Lung (tissue), 12 donors: Measurements from ENCODE around the gene GABBR2. TPM values are rescaled to one million over a fixed set of nuclear protein-coding genes. Genes with fewer than 3 reads are reported as not detected.
"Not testable (repeated sequence)": the region's sequence is repeated elsewhere in the genome, so short reads cannot be mapped to it uniquely, and the experiment has no call there.

Source experiments
- ATAC-seq: fragments of 200-7000 bp; cut with Tn5 transposase; one replicate; pipeline ENCODE4 v1.9.1; 2020; ENCODE audit warnings: moderate number of reproducible peaks; ENCODE audit not compliant: insufficient read depth, low FRiP score
- DNase-seq, 3 donors: peaks; one replicate each; pipeline ENCODE4 v3.0.0-alpha.2; 2013 to 2017
- H3K27ac ChIP-seq, 2 donors: one replicate each; pipeline ENCODE4 v1.5.1; 2013; ENCODE audit warnings: mild to moderate bottlenecking in 2 of 2, moderate library complexity in 2 of 2, control low read depth in 1 of 2, inconsistent platforms in 1 of 2, low read depth in 1 of 2, low read length in 1 of 2
- H3K27me3 ChIP-seq, 3 donors: one replicate each; pipeline ENCODE4 v1.5.1; 2013; ENCODE audit warnings: low read length in 2 of 3; ENCODE audit not compliant: control insufficient read depth in 3 of 3, insufficient read depth in 3 of 3
- H3K36me3 ChIP-seq, 4 donors: one replicate each; pipeline ENCODE4 v1.5.1; 2013; ENCODE audit warnings: low read length in 4 of 4, mild to moderate bottlenecking in 1 of 4, moderate library complexity in 1 of 4; ENCODE audit not compliant: control insufficient read depth in 4 of 4, insufficient read depth in 4 of 4
- H3K4me1 ChIP-seq, 5 donors: one replicate each; pipeline ENCODE4 v1.5.1; 2013; ENCODE audit warnings: low read length in 5 of 5, mild to moderate bottlenecking in 2 of 5, moderate library complexity in 1 of 5; ENCODE audit not compliant: control insufficient read depth in 5 of 5, insufficient read depth in 5 of 5
- H3K4me3 ChIP-seq: one replicate; pipeline ENCODE4 v1.5.1; 2013; ENCODE audit warnings: mild to moderate bottlenecking, control low read depth, moderate library complexity
- H3K9ac ChIP-seq, 2 donors: one replicate each; pipeline ENCODE4 v1.5.1; 2013; ENCODE audit warnings: low read length in 2 of 2, control low read depth in 1 of 2; ENCODE audit not compliant: insufficient read depth in 1 of 2
- H3K9me3 ChIP-seq, 4 donors: one replicate each; pipeline ENCODE4 v1.5.1; 2013; ENCODE audit warnings: low read length in 3 of 4, mild to moderate bottlenecking in 1 of 4, moderate library complexity in 1 of 4; ENCODE audit not compliant: control insufficient read depth in 4 of 4, insufficient read depth in 3 of 4
- WGBS, 2 donors: extraction: QIAGEN DNeasy Blood & Tissue Kit; methylation state at CpG; one replicate each; pipeline ENCODE4 v1.1.7; 2013; 5-methylcytosine and 5-hydroxymethylcytosine counted together
- polyA plus RNA-seq, 2 donors: library from polyadenylated mRNA; stranded (reverse); fragments of 200-250 nt; gene quantifications; one replicate each; pipeline ENCODE4 v1.2.1, GENCODE V29; 2013
- total RNA-seq, 2 donors: library from RNA; depleted of rRNA in 1 of 2; stranded (reverse); fragments of >200 nt in 1 of 2; gene quantifications; one replicate each; pipeline ENCODE4 v1.2.1, GENCODE V29; 2014 to 2021
- TF ChIP-seq, protein P1 (sequence below): IDR thresholded peaks from 2 replicates; pipeline ENCODE4 v1.5.1; 2012; ENCODE audit warnings: mild to moderate bottlenecking; ENCODE audit errors: control extremely low read depth, extremely low read depth
- donor health status: control.
- donor health status: control.
- donor health status: Bipolar disorder and iron deficiency.
- donor health status: healthy.
- donor health status: DM: yes; HTN: yes; CAD: no.

Gene GABBR2
- total and polyA plus RNA-seq, 4 donors: 0.40 to 1.8 (median 0.64) TPM

DNA sequence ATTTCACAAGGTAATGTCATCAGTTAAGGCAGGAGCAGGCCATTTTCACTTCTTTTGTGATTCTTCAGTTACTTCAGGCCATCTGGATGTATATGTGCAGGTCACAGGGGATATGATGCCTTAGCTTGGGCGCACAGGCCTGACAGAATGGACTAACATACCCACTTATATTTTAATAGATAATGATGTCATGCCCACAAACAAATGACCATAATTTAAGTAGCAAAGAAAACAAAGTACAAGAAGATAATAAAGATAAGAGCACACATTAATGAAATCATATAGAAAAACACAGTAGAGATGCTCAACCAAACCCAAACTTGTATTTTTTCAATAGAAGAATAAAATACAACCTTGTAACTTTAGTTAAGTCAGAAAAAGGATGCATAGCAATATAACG is 433.6 kb downstream of the GABBR2 start:
- Histone ChIP-seq H3K27me3 (peaks cover 0 to 2% (median 0%) of the 10 kb centered on the region in 3 donors), H3K27ac (no peak overlapping the region), H3K36me3 (no peaks in the 10 kb centered on the region), H3K9me3 (no peaks in the 10 kb centered on the region), H3K4me3 (no peak overlapping the region), H3K9ac (no peak overlapping the region), H3K4me1 (no peaks in the 10 kb centered on the region)
- no peak for ATAC-seq
- 95 to 96% methylated on average over 2 of the region's 2 CpGs for WGBS, 2 donors
- DNase-seq: no peak
- TF ChIP-seq, protein P1, sequence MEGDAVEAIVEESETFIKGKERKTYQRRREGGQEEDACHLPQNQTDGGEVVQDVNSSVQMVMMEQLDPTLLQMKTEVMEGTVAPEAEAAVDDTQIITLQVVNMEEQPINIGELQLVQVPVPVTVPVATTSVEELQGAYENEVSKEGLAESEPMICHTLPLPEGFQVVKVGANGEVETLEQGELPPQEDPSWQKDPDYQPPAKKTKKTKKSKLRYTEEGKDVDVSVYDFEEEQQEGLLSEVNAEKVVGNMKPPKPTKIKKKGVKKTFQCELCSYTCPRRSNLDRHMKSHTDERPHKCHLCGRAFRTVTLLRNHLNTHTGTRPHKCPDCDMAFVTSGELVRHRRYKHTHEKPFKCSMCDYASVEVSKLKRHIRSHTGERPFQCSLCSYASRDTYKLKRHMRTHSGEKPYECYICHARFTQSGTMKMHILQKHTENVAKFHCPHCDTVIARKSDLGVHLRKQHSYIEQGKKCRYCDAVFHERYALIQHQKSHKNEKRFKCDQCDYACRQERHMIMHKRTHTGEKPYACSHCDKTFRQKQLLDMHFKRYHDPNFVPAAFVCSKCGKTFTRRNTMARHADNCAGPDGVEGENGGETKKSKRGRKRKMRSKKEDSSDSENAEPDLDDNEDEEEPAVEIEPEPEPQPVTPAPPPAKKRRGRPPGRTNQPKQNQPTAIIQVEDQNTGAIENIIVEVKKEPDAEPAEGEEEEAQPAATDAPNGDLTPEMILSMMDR: no peak

DNA sequence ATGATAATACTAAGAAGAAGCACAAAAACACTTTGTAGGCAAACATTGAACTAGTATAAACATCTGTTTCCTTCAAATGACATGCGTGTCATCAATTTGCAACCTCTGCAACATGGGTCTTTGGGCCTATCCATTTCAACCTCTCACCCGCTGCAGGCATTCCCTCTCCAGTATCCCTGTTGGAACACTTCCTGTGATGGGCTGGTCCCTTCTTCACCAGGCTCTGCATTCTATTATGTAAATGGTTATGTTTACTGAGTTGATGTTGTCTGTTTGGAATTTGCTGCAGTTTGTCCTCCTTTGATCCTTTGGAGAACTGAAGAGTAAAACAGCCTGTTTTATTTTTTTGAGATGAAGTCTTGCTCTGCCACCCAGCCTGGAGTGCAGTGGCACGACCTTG is 436.7 kb downstream of the GABBR2 start:
- Histone ChIP-seq H3K4me3 (no peak overlapping the region), H3K9me3 (no peaks in the 10 kb centered on the region), H3K27ac (no peak overlapping the region), H3K36me3 (no peaks in the 10 kb centered on the region), H3K9ac (no peak overlapping the region), H3K4me1 (no peaks in the 10 kb centered on the region), H3K27me3 (peaks cover 0 to 2% (median 0%) of the 10 kb centered on the region in 3 donors)
- WGBS, 2 donors: 71 to 74% methylated on average over 3 of the region's 3 CpGs
- ATAC-seq: no peak
- TF ChIP-seq, protein P1: no peak
- no peak for DNase-seq

DNA sequence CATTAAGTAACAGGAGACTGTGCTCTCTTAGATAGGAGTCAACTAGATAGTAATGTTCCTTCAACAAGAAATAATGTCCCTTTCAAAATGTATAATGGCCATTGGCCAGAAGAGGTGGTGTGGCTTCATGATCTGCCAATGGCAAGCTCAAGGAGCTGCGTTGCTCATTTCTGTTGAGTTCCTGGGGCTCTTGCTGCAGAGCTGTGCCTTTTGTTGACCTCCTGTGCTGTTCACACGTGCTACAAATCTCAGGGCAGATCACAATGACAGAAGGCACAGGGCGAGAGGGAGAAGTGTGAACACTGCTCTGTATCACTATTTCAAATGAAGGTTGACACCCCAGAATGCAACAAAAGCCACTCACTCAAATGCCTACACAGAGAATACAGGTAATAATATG is 437.3 kb downstream of the GABBR2 start:
- H3K4me3 ChIP-seq: no peak overlapping the region
- WGBS, 2 donors: 46 to 66% methylated on average over 3 of the region's 3 CpGs

DNA sequence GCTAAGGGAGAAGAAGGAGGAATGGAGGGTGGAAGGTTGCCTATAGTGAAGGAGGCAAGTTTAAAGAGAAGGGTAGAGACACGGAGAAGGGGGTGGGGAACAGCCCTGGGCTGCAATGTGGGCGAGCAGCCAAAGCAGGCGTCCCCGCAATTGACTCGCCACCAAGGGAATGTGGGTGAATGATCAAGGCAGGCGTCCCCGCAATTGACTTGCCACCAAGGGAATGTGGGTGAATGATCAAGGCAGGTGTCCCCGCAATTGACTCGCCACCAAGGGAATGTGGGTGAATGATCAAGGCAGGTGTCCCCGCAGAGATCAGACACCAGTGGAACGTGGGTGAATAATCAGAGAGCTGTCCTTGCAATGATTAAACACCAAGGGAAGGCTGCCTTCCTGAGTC is 438.5 kb downstream of the GABBR2 start:
- H3K27me3 ChIP-seq, H3K4me3 ChIP-seq, H3K9me3 ChIP-seq, H3K4me1 ChIP-seq, H3K27ac ChIP-seq, ATAC-seq, H3K9ac ChIP-seq, DNase-seq, H3K36me3 ChIP-seq: not testable (repeated sequence)
- 79 to 90% methylated on average over 4 to 11 of the region's 11 CpGs for WGBS, 2 donors

More for the DNA sequence above, 437.3 kb downstream of the GABBR2 start:
- DNase-seq: no peak
- Histone ChIP-seq H3K27ac (no peak overlapping the region), H3K27me3 (peaks cover 0 to 2% (median 0%) of the 10 kb centered on the region in 3 donors), H3K9ac (no peak overlapping the region), H3K9me3 (no peaks in the 10 kb centered on the region), H3K36me3 (no peaks in the 10 kb centered on the region), H3K4me1 (no peaks in the 10 kb centered on the region)
- TF ChIP-seq, protein P1: no peak
- ATAC-seq: no peak

DNA sequence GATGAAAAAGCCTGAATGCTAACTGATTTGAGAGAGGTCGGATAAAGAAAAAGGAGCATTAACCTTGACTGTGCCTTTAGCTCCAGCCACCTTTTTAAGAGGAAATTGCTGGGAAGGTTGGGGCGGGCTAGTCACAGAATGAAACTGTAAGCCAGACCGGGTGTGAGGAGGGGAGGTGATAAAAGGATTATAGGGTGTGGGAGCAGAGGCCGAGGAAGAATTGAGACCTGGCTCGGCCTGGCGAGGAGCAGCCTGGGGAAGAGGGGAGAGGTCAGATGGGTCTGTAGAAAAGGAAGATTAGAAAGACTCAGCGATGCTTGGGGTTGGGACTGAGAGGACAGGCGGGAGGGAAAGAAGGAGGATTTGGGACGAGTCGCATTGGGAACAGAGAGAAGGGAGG is 439.1 kb downstream of the GABBR2 start:
- 68 to 71% methylated on average over 10 of the region's 10 CpGs for WGBS, 2 donors
- H3K9me3 ChIP-seq, H3K36me3 ChIP-seq, DNase-seq, H3K27me3 ChIP-seq, H3K4me1 ChIP-seq, H3K4me3 ChIP-seq, ATAC-seq, H3K27ac ChIP-seq, H3K9ac ChIP-seq: not testable (repeated sequence)

DNA sequence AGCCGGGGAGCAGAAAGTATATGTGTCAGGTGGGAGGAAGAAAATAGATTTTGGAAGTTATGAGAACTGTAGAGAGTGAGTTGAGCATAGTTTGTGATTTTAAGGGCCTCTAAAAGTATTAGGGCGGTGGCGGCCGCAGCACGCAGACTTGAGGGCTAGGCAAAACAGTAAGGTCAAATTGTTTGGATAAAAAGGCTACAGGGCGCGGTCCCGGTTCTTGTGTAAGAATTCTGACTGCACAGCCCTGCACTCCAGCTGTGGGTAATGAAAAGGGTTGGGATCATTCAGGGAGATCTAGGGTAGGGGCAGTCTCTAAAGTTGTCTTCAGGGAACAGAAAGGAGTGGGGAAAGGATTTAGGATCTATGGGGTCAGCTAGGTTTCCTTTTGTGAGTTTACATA is 441.2 kb downstream of the GABBR2 start:
- H3K4me3 ChIP-seq, H3K4me1 ChIP-seq, DNase-seq, H3K27me3 ChIP-seq, H3K36me3 ChIP-seq, H3K9me3 ChIP-seq, ATAC-seq, H3K9ac ChIP-seq, H3K27ac ChIP-seq: not testable (repeated sequence)
- 76 to 81% methylated on average over 8 of the region's 8 CpGs for WGBS, 2 donors
